ENCODE results near the gene PTPRN2. TPM values are rescaled to one million over a fixed set of nuclear protein-coding genes. Genes with fewer than 3 reads are reported as not detected.
"Not testable (repeated sequence)": the region's sequence is repeated elsewhere in the genome, so short reads cannot be mapped to it uniquely, and the experiment has no call there.

Gene PTPRN2
- total RNA-seq, 2 donors from 2014 or later, result 0.35 to 0.61 TPM

- no peak for DNase-seq (ENCODE audit: low spot score in 2 of 2)
- Mint-ChIP-seq H3K36me3 (no peaks in the 10 kb centered on the region), H3K9me3 (no peaks in the 10 kb centered on the region), H3K27ac (no peak overlapping the region)
- ATAC-seq, result no peak
These were observed 1021.5 kb downstream of the PTPRN2 start for GRCh38 chr7:157565981-157566630.

DNA sequence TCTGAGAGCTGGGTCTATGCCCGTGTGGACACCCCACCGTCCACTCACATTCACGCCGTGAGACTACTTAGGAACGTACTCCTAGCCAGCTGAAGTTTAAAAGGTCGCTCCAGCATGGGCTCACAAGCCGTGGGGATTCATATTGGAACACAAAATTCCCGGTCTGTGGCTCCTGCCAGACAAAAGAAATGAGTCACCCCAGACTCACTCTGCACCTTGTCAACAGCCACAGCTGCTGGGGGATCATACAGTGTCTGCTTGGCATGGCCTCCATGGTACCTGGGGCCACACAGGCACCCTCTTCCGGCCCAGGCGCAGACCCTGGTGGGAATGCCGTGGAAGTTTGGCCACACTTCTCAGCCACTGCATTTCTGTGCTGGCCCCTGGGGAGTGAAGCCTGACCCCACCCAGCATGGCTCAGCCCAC, 1022.4 kb downstream of the PTPRN2 start:
- no peak for ATAC-seq
- DNase-seq (ENCODE audit: low spot score in 2 of 2), result no peak
- Mint-ChIP-seq H3K36me3 (no peaks in the 10 kb centered on the region), H3K9me3 (no peaks in the 10 kb centered on the region), H3K27ac (no peak overlapping the region)

DNA sequence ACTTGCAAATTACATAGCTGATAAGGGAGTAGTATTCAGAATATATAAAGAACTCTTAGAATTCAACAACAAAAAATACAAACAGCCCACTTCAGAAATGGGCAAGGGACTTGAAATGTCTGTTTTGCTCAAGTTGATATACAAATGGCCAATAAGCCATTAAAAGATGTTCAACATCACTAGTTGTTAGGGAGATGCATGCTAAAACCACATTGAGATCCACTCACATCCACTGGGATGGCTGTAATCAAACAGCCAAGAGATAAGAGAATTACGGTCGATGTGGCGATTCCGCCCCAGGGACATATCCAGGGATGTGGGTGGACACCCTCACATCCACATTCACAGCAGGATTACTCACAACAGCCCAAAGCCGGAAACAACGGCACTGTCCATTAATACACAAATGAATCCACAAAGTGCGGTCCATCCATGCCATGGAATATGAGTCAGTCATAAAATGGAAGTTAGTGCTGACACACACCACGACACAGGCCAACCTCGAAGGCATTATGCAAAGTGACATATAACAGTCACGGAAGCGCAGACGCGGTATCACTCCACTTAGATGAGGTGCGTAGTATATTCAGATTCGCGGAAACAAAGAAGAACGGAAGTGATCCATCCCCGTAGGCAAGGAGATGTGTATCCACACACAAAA, 1023.0 kb downstream of the PTPRN2 start:
- H3K9me3 Mint-ChIP-seq, result no peaks in the 10 kb centered on the region
- no peak overlapping the region for H3K27ac Mint-ChIP-seq
- no peak for ATAC-seq
- no peaks in the 10 kb centered on the region for H3K36me3 Mint-ChIP-seq
- no peak for DNase-seq (ENCODE audit: low spot score in 2 of 2)

GRCh38 chr7:157563467-157564135, 1024.0 kb downstream of the PTPRN2 start:
- H3K9me3 Mint-ChIP-seq; H3K27ac Mint-ChIP-seq; H3K36me3 Mint-ChIP-seq; ATAC-seq; DNase-seq (ENCODE audit: low spot score in 2 of 2): not testable (repeated sequence)

- not testable (repeated sequence) for ATAC-seq; H3K9me3 Mint-ChIP-seq; H3K36me3 Mint-ChIP-seq; H3K27ac Mint-ChIP-seq; DNase-seq (ENCODE audit: low spot score in 2 of 2)
These were observed 1024.9 kb downstream of the PTPRN2 start for GRCh38 chr7:157562522-157563398.

GRCh38 chr7:157561816-157562410, 1025.7 kb downstream of the PTPRN2 start:
- ATAC-seq (no peak), DNase-seq (ENCODE audit: low spot score in 2 of 2) (no peak)
- H3K27ac Mint-ChIP-seq, result no peak overlapping the region
- no peaks in the 10 kb centered on the region for H3K36me3 Mint-ChIP-seq
- no peaks in the 10 kb centered on the region for H3K9me3 Mint-ChIP-seq

DNA sequence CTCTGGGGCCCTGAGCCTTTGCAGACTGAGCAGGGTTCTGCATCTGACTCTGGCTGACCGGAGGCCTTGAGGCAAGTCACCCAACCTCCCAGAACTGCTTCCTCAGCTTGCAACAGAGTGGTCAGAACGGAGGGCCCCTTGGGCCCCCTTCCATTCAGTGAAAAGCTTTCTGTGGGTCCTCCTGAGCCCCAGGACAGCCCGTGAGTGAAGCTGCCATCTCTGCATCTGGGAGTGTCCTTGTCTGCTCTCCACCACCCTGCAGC, 1026.2 kb downstream of the PTPRN2 start:
- Mint-ChIP-seq H3K9me3 (no peaks in the 10 kb centered on the region), H3K27ac (no peak overlapping the region), H3K36me3 (no peaks in the 10 kb centered on the region)
- no peak for DNase-seq (ENCODE audit: low spot score in 2 of 2)
- ATAC-seq, result no peak

DNA sequence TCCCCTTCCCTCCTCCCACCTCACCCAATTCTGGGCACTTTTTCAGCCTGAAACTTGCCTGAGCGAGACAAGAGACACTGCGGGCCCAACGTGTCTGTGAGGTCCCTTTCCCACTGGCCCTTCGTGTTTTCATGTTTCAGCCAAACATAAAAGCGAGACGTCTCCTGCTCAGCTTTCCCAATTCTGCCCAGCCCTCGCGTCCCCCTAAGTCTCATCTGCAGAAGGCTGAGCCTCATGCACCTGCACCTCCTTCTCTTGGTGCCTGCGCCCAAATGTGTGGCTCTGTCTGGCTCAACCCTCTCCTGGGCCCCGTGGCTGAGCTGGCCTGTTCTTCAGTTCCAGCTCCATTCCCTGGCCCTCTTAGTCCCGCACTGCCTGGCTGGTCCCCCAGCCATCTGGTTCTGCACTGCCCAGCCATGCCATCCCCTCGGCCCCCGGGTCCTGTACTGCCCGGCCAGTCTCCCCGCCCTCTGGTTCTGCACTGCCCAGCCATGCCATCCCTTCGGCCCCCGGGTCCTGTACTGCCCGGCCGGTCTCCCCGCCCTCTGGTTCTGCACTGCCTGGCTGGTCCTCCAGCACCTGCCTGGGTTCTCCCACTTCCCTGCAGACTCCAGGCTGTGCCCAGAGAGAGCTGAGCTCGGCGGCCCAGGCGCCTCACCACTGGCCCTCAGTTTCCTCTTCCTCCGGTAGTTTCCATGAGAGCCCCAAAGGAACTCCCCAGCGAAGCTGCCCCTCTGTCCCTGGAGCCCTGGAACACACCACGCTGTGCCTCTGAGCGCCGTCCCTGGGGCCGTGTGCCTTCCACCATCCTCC, 1026.7 kb downstream of the PTPRN2 start:
- no peak for ATAC-seq
- Mint-ChIP-seq H3K9me3 (no peaks in the 10 kb centered on the region), H3K36me3 (no peaks in the 10 kb centered on the region), H3K27ac (peak overlapping the region in 1 of 2 donors; percentile 62)
- DNase-seq (ENCODE audit: low spot score in 2 of 2), result no peak

DNA sequence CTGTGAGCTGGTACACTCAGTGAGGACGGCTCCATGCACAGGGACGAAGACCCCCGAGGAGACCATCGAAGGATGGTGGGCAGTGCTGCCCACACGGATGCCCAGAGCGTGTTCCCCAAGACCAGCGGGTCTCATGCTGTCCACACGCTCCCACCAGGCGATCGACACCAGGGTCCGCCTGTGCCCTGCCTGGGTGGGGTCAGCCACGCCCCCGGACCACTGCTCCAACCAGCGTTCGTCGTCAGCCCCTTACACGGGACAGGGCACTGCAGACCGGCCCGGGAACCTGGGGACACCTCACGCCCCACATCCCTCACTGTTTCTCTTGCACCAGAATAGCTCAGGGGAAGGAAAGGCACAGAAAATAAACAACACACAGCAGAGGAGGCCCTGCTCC, 1027.4 kb downstream of the PTPRN2 start:
- DNase-seq (ENCODE audit: low spot score in 2 of 2) (no peak), ATAC-seq (no peak)
- H3K27ac Mint-ChIP-seq, result no peak overlapping the region
- no peaks in the 10 kb centered on the region for H3K9me3 Mint-ChIP-seq
- H3K36me3 Mint-ChIP-seq, result no peaks in the 10 kb centered on the region

GRCh38 chr7:157559596-157560257, 1027.9 kb downstream of the PTPRN2 start:
- DNase-seq (ENCODE audit: low spot score in 2 of 2), result no peak
- no peaks in the 10 kb centered on the region for H3K36me3 Mint-ChIP-seq
- H3K27ac Mint-ChIP-seq, result no peak overlapping the region
- H3K9me3 Mint-ChIP-seq, result no peaks in the 10 kb centered on the region
- ATAC-seq, result no peak

DNA sequence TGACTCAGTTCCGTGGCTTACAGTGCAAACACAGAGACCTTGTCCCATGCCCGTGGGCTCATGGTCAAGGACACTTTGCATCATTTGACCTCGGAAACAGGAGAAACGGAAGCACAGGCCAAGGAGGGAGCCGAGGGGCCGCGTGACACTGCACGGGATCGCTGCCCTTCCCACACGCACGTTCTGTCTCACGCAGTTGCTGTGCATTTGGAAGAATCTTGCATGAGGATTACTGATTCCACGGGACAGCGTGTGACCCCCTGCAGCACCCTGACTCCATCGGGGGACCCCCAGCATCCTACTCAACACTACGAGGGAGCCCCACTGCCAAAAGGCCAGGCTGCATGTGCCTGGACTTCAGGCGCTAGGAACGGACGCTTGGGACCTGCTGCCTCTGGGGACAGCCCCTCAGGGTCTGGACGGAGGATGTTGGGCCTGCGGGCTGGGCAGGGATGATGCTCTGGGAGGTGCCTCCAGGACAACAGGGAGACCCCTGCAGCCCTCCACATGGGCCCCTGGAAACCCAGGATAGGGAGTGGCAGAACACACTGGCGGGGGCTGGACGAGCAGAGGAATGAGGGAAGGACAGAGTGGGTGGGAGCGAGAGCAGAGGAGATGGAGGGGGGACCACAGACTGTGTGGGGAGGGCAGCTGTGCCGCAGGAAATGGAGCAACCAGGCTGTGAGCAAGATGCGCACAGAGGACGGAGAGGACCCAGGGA, 1028.6 kb downstream of the PTPRN2 start:
- no peaks in the 10 kb centered on the region for H3K36me3 Mint-ChIP-seq
- no peak for ATAC-seq
- peak in 1 of 2 donors; percentile 20 for DNase-seq (ENCODE audit: low spot score in 2 of 2)
- H3K27ac Mint-ChIP-seq, result no peak overlapping the region
- no peaks in the 10 kb centered on the region for H3K9me3 Mint-ChIP-seq

DNA sequence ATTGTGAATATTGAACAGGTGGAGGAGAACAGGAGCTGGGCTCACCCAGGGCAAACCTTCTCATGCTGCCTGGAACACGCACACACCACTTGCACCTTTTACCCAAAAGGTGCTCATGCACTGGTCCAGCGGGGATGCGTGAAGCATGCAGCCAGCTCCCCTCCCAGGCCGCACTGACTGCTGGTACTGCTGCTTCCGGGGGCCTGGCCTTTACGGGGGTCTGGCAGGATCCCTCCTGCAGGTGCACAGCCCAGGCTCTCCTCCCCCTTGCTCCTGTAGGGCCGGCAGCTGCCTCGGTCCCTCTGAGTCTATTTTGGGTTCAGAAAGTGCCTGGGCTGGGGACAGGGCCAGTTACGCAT, 1029.1 kb downstream of the PTPRN2 start:
- Mint-ChIP-seq H3K9me3 (no peaks in the 10 kb centered on the region), H3K27ac (no peak overlapping the region), H3K36me3 (no peaks in the 10 kb centered on the region)
- ATAC-seq (no peak), DNase-seq (ENCODE audit: low spot score in 2 of 2) (no peak)

- H3K27ac Mint-ChIP-seq, result no peak overlapping the region
- H3K36me3 Mint-ChIP-seq, result no peaks in the 10 kb centered on the region
- ATAC-seq (no peak), DNase-seq (ENCODE audit: low spot score in 2 of 2) (no peak)
- H3K9me3 Mint-ChIP-seq, result no peaks in the 10 kb centered on the region
These were observed 1029.6 kb downstream of the PTPRN2 start for GRCh38 chr7:157558061-157558460.

DNA sequence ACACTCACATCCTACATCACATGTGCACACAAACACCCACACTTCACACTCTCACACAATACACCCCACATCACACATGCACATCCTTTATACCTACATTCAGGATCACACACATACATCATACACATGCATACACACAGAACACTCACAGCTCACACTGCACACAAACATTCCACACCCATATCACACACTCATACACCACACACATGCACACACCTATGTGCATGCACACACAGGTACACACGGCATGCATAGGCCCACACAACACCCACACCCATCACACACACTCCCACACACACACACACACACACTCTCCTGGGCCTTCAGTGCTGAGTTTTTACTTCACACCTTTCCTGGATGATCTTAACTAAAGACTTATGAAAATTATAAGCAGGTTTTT, 1030.4 kb downstream of the PTPRN2 start:
- H3K36me3 Mint-ChIP-seq, result no peaks in the 10 kb centered on the region
- H3K27ac Mint-ChIP-seq, result no peak overlapping the region
- no peak for ATAC-seq
- DNase-seq (ENCODE audit: low spot score in 2 of 2), result no peak
- no peaks in the 10 kb centered on the region for H3K9me3 Mint-ChIP-seq

DNA sequence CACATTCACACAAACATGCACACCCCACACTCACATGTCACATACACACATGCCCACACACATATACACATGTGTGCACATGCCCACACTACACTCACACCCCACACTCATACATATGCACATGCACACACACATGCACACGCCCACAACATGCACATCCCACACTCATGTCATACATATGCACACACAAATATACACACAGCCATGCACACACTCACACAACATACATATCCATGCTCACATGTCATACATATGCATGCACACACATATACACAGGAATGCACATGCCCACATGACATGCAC, 1031.0 kb downstream of the PTPRN2 start:
- Mint-ChIP-seq H3K27ac (no peak overlapping the region), H3K9me3 (no peaks in the 10 kb centered on the region), H3K36me3 (no peaks in the 10 kb centered on the region)
- DNase-seq (ENCODE audit: low spot score in 2 of 2) (no peak), ATAC-seq (no peak)
